ENCODE data around the gene CKLF. TPM values are rescaled to one million over a fixed set of nuclear protein-coding genes. Genes with fewer than 3 reads are reported as not detected.
"Not testable (repeated sequence)": the region's sequence is repeated elsewhere in the genome, so short reads cannot be mapped to it uniquely, and the experiment has no call there.

Gene CKLF
- total RNA-seq, 2 donors from 2014 or later, result 15.8 to 22.5 TPM

DNA sequence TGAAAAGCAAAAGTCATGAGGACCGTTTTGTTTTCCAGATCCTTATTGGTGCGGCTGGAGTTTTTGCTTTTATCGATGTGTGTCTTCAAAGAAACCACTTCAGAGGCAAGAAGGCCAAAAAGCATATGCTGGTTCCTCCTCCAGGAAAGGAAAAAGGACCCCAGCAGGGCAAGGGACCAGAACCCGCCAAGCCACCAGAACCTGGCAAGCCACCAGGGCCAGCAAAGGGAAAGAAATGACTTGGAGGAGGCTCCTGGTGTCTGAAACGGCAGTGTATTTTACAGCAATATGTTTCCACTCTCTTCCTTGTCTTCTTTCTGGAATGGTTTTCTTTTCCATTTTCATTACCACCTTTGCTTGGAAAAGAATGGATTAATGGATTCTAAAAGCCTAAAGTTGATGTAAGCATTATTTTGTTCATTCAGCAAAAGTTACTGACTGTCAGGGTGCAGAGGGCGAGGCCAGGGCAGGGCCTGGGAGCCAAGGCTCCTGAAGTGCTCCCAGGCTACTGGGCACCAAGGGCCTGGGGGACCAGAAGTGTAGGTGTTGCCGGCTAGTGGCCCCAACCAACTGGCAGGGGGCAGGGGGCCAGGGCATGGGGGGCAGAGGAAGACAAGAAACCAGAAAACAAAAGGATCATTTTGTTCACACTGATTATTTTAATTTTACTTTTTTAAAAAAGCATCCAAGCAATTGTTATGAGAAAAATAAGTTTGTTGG lies 35.7 kb downstream of the CKLF start:
- intact Hi-C loops (cut with DNase I), result no loop called here
- no peak for DNase-seq
- ATAC-seq, result no peak

DNA sequence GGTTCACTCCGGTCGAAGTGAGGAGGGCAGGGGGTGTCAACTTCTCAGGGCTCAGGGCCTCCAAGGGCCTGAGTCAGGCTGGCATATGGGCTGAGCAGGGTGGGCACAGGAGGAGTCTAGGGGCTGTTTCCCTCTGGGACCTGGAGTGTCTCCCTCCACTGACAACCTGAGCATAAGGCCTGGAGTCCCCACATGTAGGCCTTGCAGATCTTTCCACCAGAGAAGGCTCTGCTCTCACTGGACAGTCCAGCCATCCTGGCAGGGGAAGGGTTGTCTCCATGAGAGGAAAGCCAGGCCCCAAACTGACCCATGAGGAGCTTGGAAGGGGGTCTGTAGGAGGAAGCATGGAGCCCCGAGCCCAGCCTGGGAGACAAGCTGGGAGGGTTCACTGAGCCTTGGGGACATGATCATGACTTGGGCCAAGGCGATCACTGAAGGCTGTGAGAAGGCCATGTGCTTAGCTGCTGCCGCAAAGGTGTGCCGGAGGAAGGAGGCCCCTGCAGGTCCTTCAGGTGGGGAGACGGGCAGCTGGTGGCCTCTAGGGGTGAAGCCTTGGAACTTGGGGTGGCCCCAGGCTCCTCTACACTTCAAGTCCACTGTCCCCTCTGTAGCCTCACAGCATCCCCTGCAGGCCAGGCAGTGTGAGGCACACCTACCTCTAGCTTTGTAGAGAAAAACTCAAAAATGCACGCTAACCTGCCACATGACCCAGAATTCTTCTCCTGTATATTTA lies 36.8 kb downstream of the CKLF start:
- DNase-seq (no peak), ATAC-seq (peak; percentile 79 to 83)
- intact Hi-C loops (cut with DNase I), result no loop called here

DNA sequence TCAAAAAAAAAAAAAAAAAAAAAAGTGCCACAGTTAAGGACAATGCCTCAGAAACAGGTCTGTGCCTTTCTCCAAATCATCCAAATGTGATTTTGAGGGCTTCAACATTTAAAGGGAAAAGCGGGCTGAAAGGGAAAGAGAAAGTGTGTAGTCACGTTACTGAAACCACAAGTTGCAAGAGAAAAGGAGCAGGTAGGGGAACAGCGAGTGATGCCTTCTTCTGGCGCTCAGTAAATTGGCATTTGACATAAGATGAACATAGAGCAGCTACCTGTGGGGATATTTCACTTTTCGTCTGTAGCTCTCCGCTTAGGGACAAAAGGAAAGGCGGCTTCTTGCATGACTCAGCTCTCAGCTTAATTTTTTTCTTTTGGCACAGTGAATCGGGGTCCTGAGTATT lies 37.9 kb downstream of the CKLF start:
- no peak for DNase-seq
- ATAC-seq, result no peak
- intact Hi-C loops (cut with DNase I), result no loop called here

DNA sequence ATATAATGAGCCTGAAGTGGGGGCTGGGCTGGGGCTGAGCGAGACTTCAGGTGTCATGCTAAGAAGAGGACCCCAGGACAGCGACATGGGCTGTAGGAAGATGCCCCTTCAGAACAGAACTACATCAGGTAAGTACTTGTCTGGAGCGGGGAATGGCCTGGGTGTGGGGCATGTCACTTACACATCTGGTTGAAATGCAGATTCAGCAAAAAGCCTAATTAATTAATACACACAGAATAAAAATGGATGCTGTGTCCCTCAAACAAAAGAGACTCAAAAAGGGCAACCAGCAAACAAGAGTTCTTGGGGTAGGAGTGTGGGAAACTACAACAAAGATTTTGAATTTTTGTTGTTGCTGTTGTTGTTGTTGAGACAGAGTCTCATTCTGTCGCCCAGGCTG lies 38.6 kb downstream of the CKLF start:
- intact Hi-C loops (cut with DNase I), result no loop called here

DNA sequence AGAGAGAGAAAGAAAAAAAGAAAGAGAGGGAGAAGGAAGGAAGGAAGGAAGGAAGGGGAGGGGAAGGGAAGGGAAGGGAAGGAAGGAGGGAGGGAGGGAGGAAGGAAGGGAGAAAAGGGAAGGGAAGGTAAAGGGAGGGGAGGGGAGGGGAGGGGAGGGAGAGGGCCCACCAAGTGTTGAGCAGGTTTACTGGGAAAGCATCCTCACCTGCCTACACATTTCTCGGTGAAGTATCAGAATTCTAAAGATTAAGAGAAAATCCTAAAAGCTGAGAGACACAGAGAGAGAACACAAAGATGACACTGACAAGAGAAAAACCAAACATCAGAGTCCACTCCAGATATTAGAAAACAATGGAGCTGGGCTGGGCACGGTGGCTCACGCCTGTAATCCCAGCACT lies 39.9 kb downstream of the CKLF start:
- ATAC-seq (no peak), DNase-seq (no peak)

More for the DNA sequence above, 38.6 kb downstream of the CKLF start:
- DNase-seq (no peak), ATAC-seq (no peak)

DNA sequence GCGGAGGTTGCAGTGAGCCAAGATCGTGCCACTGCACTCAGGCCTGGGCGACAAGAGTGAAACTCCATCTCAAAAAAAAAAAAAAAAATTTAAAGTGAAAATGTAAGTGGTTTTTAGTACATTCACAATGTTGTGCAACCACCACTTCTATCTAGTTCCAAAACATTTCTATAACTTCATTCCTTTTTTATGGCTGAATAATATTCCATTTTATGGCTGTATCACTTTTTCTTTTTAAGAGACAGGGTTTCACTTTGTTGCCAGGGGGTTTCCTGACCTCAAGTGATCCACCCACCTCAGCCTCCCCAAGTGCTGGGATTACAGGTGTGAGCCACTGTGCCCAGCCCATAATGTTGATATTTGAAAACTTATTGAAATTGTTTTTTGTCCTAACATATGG lies 40.4 kb downstream of the CKLF start:
- intact Hi-C loops (cut with DNase I), result no loop called here
- ATAC-seq, result no peak
- no peak for DNase-seq

More for the DNA sequence above, 39.9 kb downstream of the CKLF start:
- intact Hi-C loops (cut with DNase I), result no loop called here

DNA sequence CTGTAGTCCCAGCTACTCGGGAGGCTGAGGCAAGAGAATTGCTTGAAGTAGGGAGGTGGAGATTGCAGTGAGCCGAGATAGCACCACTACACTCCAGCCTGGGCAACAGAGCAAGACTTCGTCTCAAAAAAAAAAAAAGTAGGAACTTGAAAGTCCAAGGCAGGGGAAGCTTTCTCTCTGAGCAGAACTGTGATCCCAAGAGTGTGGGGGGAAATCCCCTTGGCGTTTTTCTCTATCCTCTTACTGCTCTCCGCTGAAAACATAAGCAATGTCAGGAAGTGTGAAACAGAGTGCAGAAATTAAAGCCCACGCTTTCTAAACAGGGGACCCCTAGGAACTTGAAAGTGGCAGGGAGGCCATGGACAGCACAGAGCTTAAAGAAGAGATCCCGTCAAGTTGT lies 42.4 kb downstream of the CKLF start:
- DNase-seq (no peak), ATAC-seq (peak in 1 of 2 donors; percentile 11)
- intact Hi-C loops (cut with DNase I), result no loop called here

DNA sequence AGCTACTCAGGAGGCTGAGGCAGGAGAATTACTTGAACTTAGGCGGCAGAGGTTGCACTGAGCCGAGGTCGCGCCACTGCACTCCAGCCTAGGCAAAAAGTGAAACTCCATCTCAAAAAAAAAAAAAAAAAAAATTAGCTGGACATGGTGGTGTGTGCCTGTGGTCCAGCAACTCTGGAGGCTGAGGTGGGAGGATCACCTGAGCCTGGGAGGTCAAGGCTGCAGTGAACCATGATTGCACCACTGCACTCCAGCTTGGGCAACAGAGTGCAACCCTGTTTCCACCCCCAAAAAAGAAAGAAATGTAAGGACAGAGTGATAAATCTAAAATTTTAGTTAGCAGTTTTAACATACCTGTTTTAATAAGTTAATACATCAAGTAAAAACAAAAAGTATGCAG lies 44.2 kb downstream of the CKLF start:
- DNase-seq; intact Hi-C loops (cut with DNase I); ATAC-seq: not testable (repeated sequence)

DNA sequence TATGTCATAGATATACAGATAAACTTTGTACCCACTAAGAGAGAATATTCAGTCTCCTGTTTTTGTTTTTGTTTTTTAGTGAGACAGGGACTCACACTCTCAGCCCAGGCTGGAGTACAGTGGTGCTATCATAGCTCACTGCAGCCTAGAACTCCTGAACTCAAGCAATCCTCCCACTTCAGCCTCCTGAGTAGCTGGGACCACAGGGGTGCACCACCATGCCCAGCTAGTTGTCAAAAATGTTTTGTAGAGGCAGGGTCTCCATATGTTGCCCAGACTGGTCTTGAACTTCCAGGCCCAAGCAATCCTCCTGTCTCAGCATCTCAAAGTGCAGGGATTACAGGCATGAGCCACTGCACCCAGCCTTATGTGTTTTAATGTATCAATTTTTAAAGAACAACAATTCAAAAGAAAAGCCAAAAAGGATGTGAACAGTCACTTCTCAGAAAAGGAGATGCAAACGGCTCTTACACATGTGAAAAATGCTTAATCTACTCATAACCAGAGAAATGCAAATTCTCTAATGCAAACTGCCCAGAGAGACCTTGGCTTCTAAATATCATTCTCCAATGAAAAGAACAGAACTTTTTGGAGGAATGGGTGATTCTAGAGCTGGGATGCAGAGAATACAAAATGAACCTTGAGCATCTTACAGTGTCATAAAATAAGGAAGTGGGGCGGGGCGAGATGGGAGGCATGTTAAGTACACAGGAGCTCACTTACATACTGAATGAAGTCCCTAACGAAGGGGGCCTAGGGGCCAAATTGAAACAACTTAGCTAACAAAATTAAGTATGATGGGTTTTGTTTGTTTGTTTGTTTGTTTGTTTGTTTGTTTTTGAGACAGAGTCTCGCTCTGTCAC lies 44.8 kb downstream of the CKLF start:
- DNase-seq (no peak), ATAC-seq (no peak)
- intact Hi-C loops (cut with DNase I), result no loop called here

DNA sequence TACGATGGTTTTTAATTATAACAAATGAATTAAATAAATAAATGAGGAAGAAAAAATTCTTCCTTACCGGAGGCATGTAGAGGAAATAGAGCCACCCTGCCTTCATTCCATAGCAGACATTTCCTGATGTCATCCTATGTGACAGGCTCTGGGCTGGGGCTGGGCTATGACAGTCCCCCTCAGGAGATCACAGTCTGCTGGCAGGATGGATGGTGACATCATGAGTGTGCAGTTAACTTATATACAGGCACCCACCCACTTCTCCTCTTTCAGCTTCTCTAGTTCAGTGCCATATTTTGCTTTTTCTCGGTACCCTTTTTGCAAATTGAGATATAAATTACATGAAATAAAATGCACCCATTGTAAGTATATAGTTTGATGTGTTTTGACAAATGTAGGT lies 45.7 kb downstream of the CKLF start:
- no peak for DNase-seq
- intact Hi-C loops (cut with DNase I), result no loop called here

DNA sequence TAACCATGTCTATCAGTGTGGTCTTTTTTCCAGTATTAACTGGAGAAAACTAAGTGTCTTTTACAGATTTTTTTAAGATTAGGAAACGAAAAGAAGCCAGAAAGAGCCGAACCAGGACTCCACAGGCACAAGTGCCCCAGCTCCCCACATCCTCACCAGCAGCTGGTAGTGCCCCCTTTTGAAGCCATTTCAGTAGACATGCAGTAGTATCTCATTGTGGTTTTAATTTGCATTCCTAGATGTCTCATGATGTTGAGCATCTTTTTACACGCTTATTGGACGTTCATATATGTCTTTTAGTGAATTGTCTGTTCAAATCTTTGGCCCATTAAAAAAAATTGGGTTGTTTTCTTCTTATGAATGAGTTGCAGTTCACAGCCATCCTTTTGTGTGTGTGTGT lies 47.4 kb downstream of the CKLF start:
- intact Hi-C loops (cut with DNase I), result loop anchor here (10.0 kb wide), 1 partner anchor 195 kb away; no protein-coding TSS in a partner anchor
- DNase-seq, result no peak
- no peak for ATAC-seq

More for the DNA sequence above, 45.7 kb downstream of the CKLF start:
- no peak for ATAC-seq

DNA sequence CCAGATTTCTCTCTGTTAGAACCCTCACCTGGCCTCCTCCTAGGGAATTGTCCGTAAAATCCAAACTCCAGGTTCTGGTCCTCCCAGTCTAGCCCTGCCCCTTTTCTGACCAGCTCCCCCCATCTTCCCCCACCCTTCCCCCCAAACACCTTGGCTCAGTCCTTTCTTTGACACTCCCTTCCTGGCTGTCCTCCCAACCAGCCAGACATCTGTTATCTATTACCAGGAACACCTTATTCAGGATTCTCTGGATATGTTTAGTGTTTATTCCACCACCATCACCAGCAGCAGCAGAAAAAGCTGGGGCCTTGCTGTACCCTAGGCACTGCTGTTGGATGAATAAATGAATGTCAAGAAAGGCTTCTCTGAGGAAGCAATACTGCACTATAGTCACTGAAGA lies 48.1 kb downstream of the CKLF start:
- ATAC-seq (no peak), DNase-seq (no peak)
- intact Hi-C loops (cut with DNase I), result loop anchor here (10.0 kb wide), 1 partner anchor 196 kb away; no protein-coding TSS in a partner anchor

DNA sequence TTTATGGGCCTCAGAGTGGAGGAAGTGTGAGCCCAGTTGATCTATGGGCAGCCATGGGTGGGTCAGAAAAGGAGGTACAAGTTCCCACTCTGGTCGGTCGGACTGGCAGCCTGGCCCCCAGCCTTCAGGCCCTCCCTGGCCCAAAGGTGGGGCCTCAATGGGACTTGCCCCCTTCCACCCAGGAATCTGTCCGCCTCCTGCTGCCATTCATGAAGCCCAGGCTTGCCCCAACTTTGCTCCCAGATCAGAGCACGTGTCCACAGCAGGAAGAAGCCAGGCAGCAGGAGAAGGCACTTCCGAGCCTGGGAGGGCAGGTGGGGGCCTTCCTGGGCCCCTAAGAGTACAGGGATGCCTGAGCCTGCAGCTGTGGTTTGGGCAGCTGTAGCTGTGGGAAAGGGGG lies 49.1 kb downstream of the CKLF start:
- intact Hi-C loops (cut with DNase I), result loop anchor here (10.0 kb wide), 1 partner anchor 197 kb away; no protein-coding TSS in a partner anchor
- DNase-seq, result no peak
- no peak for ATAC-seq

DNA sequence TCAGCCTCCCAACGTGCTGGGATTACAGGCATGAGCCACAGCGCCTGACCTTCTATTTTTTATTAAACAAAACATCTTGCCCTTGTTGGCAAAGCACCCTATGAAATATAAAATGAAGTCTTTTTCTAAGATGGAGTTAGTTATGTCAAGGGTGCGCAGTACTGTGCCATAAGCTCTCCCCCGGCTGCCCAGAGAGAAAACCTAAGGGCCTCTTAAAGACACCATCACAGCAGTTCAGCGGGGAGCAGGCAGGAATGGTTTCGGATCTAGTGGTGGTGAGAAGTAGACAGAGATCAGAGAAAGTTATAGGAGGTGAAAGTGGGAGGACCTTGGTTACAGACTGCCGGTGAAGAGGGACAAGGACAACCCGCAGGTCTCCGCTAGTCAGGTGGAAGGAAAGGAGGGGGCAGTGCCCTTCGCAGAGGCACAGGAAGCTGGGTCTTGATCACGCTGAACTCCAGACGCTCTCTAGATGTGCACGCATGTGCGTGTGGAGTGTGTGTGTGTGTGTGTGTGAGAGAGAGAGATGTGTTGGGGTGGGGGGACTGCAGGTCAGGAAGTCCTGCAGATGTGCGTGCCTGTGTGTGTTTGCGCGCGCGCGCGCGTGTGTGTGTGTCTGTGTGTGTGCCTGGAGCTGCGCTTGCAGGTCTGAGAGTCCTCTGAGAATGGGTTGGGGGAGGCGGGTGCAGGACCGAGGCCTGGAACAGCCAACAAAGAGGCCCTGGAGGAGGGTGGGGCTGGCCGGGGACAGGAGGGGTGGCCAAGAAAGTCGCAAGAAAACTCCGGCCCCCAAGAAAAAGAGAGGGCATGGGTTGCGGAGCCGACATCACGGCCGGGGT lies 51.4 kb downstream of the CKLF start:
- peak; percentile 69 for DNase-seq
- intact Hi-C loops (cut with DNase I), result loop anchor here (10.0 kb wide), 1 partner anchor 199 kb away; no protein-coding TSS in a partner anchor
- ATAC-seq, result peak; percentile 17 to 35

DNA sequence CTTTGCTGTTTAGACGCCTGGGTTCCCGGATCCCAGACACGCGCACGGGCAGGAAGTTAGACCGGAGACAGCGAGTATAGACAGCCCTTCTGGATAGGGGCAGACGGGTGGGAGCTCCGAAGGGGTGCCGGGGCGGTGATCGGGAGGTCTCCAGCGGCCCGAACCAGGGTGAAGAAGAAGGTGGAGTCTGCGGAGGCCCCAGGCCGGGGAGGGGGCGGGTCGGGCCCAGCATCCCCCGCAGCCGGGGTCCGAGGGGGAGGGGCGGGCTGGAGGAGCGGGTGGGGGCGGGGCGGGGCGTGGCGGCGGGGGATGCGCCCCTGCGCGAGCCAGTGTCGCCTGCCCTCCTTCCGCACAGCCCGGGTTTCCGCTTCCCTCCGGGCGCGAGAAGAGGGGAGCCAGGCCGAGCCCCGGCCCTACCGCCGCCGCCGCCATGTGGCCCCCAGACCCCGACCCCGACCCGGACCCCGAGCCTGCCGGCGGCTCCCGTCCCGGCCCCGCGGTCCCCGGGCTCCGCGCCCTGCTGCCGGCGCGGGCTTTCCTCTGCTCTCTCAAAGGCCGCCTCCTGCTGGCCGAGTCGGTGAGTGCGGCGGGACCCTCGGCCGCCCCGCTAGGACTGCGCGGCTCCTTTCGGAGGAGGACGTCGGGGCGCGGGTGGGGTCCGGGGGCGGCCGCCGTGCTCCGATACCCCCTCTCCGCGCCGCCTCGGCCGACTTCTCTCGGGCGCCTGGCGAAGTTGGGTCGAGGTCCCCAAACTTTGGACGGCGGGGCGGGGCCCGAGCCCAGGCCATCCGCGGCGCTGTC lies 52.2 kb downstream of the CKLF start, which contains the start of gene CMTM3:
Gene CMTM3, plus strand, starts transcription at position 329 of the 801 bp plus-strand sequence. Its CDS starts 102 bp downstream, at position 431.
- peak; percentile 77 for DNase-seq
- intact Hi-C loops (cut with DNase I), result loop anchor here (5.0 to 10.0 kb wide), 2 partner anchors 200 to 268 kb away; no protein-coding TSS in a partner anchor
- peak; percentile 70 to 77 for ATAC-seq

DNA sequence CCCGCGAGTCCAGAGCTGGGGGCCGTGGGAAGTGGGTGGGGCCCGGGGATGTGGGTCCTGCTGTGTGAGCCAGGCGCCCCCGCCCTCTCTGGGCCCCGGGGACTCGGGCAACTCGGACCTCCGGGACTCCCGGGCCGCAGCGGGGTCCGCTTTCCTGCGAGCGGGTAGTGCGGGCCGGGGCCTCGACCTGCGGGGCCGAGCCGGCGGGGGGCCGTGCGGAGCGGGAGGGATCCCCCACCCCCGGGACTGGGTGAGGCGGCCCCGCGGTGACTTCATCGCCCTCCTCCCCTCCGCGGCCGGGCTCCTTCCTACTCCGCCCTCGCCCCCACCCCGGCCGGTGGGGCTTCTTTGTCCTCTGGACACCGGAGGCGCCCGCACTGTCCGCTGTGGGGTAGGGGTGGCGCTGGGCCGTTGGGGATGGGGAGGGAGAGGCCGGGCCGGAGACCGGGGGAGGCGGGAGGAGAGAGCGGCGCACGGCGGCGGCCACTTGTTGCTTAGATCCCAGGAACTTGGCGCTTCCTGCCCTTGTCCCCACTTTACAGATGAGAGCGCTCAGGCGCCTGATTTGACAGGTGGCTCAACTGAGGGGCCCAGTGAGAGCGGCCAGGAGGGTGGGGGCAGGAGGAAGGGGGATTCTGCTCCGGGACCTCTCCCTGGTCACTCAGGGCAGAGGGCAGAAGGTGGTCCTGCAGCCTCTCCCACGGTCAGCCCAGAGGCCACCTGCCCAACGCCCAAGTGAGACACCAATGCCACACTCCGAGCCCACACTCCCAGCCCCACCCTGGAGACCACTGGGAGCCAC lies 53.0 kb downstream of the CKLF start:
- ATAC-seq, result peak; percentile 55 to 66
- DNase-seq, result peak; percentile 80
- intact Hi-C loops (cut with DNase I), result loop anchor here (5.0 to 10.0 kb wide), 2 partner anchors 201 to 267 kb away; no protein-coding TSS in a partner anchor
